Activated naive CD4-positive, alpha-beta T cell treated with anti-CD3 and anti-CD28 coated beads, Interleukin-2, amount 50 U/mL, for 24 hours (primary cell): ENCODE measurements around the gene MAML2.

ENCODE experiments used
- H3K27ac Mint-ChIP-seq: one replicate; pipeline ENCODE4 v1.8.0; 2021; ENCODE audit warnings: mild to moderate bottlenecking, mixed read lengths
- H3K27me3 Mint-ChIP-seq: one replicate; pipeline ENCODE4 v1.8.0; 2021; ENCODE audit warnings: mixed read lengths
- H3K36me3 Mint-ChIP-seq: one replicate; pipeline ENCODE4 v1.8.0; 2021; ENCODE audit warnings: mixed read lengths
- H3K4me1 Mint-ChIP-seq: one replicate; pipeline ENCODE4 v1.8.0; 2021; ENCODE audit warnings: mixed read lengths
- H3K4me3 Mint-ChIP-seq: one replicate; pipeline ENCODE4 v1.8.0; 2021; ENCODE audit warnings: mild to moderate bottlenecking, mixed read lengths
- H3K9me3 Mint-ChIP-seq: one replicate; pipeline ENCODE4 v1.8.0; 2021; ENCODE audit warnings: mixed read lengths

The MAML2 gene

GRCh38 chr11:95939091-95939490 is 403.9 kb downstream of the MAML2 start:
- H3K9me3 Mint-ChIP-seq = peaks cover 8% of the 10 kb centered on the region
- H3K27me3 Mint-ChIP-seq = no peaks in the 10 kb centered on the region

GRCh38 chr11:95937358-95937757 is 405.6 kb downstream of the MAML2 start:
- no peaks in the 10 kb centered on the region for H3K36me3 Mint-ChIP-seq
- no peak overlapping the region for H3K4me3 Mint-ChIP-seq
- no peak overlapping the region for H3K27ac Mint-ChIP-seq
- no peaks in the 10 kb centered on the region for H3K4me1 Mint-ChIP-seq
- no peaks in the 10 kb centered on the region for H3K27me3 Mint-ChIP-seq
- H3K9me3 Mint-ChIP-seq = peaks cover 19% of the 10 kb centered on the region

More at GRCh38 chr11:95939091-95939490, 403.9 kb downstream of the MAML2 start:
- no peak overlapping the region for H3K4me3 Mint-ChIP-seq
- H3K4me1 Mint-ChIP-seq = no peaks in the 10 kb centered on the region
- no peak overlapping the region for H3K27ac Mint-ChIP-seq
- H3K36me3 Mint-ChIP-seq = no peaks in the 10 kb centered on the region

DNA sequence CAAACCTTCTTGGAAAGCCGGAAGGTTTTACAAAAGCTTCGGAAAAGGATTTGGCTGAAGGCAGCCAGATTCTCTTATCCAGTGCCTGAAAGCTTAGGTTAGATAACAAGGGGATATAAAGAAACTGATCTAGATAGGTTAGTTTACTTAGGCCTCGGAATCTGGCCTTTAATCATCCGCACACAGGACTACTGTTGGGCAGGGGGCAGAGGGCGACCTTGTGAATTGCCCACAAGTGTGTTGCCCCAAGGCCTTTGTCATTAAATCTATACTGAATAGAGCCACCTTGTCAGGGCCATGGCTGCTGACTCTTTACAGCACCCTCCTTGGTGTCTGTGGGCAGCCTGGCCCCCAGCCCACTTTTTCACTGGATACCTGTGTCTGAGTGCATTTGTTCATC is 409.4 kb downstream of the MAML2 start:
- H3K9me3 Mint-ChIP-seq = peaks cover 35% of the 10 kb centered on the region
- no peaks in the 10 kb centered on the region for H3K27me3 Mint-ChIP-seq
- H3K36me3 Mint-ChIP-seq = peaks cover 4% of the 10 kb centered on the region
- H3K4me1 Mint-ChIP-seq = no peaks in the 10 kb centered on the region
- no peak overlapping the region for H3K27ac Mint-ChIP-seq
- no peak overlapping the region for H3K4me3 Mint-ChIP-seq

- peaks cover 4% of the 10 kb centered on the region for H3K36me3 Mint-ChIP-seq
- no peaks in the 10 kb centered on the region for H3K4me1 Mint-ChIP-seq
- no peak overlapping the region for H3K27ac Mint-ChIP-seq
- no peaks in the 10 kb centered on the region for H3K27me3 Mint-ChIP-seq
- peaks cover 30% of the 10 kb centered on the region for H3K9me3 Mint-ChIP-seq
- H3K4me3 Mint-ChIP-seq = no peak overlapping the region
These were observed 411.1 kb downstream of the MAML2 start for GRCh38 chr11:95931916-95932315.

DNA sequence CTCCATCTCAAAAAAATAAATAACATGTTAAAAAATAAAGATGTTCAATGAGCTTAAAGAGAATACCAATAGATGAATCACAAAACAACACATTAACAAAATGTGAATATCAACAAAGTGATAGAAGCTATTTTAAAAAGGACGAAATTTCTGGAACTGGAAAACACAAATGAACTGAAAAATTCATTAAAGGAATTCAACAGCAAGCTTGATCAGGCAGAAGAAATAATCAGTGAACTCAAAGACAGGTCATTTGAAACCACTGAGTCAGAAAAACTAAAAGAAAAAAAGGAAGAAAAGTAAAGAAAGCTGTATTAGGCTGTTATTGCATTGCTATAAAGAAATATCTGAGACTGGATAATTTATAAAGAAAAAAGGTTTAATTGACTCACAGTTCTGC is 412.0 kb downstream of the MAML2 start:
- Mint-ChIP-seq H3K36me3 (peaks cover 4% of the 10 kb centered on the region), H3K4me1 (no peaks in the 10 kb centered on the region), H3K9me3 (peaks cover 30% of the 10 kb centered on the region), H3K27me3 (no peaks in the 10 kb centered on the region), H3K4me3 (no peak overlapping the region), H3K27ac (no peak overlapping the region)

DNA sequence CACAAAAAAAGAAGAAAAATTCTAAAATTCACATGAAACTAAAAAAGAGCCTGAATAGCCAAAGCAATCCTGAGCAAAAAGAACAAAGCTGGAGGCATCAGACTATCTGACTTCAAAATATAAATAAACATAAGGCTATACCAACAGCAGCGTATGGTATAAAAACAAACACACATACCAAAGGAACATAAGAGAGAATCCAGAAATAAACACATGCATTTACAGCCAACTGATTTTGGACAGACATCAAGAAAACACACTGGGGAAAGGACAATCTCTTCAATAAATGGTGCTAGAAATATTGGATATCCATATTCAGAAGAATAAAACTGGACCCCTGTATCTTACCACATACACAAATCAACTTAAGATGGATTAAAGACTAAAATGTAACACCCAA is 416.3 kb downstream of the MAML2 start:
- Mint-ChIP-seq H3K4me1 (peaks cover 29% of the 10 kb centered on the region), H3K4me3 (no peak overlapping the region), H3K9me3 (peaks cover 10% of the 10 kb centered on the region), H3K36me3 (peaks cover 8% of the 10 kb centered on the region), H3K27ac (no peak overlapping the region), H3K27me3 (no peaks in the 10 kb centered on the region)
